ENCODE results near the gene CNOT11. TPM values are rescaled to one million over a fixed set of nuclear protein-coding genes. Genes with fewer than 3 reads are reported as not detected.

The CNOT11 gene
- total RNA-seq, 1 donor from 2014 or later = 65.0 TPM

GRCh38 chr2:101253703-101254450 lies 1.2 kb downstream of the CNOT11 start:
- peaks cover 36% of the 10 kb centered on the region for H3K36me3 Mint-ChIP-seq (ENCODE audit: low read depth)
- H3K27ac Mint-ChIP-seq = peak overlapping the region; percentile 94
- intact Hi-C loops (cut with micrococcal nuclease) = loop anchor here (2.0 to 5.0 kb wide), 3 partner anchors 251 to 691 kb away; partner anchors contain the start of genes MAP4K4, PDCL3 and RPL31
- H3K4me3 Mint-ChIP-seq = peak overlapping the region; percentile 93
- H3K9me3 Mint-ChIP-seq = no peaks in the 10 kb centered on the region
- peaks cover 46% of the 10 kb centered on the region for H3K4me1 Mint-ChIP-seq
- H3K27me3 Mint-ChIP-seq = no peaks in the 10 kb centered on the region
- DNase-seq = no peak

- Mint-ChIP-seq H3K27ac (no peak overlapping the region), H3K36me3 (ENCODE audit: low read depth) (peaks cover 43% of the 10 kb centered on the region), H3K4me3 (peak overlapping the region; percentile 20), H3K27me3 (no peaks in the 10 kb centered on the region), H3K4me1 (peaks cover 48% of the 10 kb centered on the region), H3K9me3 (no peaks in the 10 kb centered on the region)
- intact Hi-C loops (cut with micrococcal nuclease) = no loop called here
- no peak for DNase-seq
Measured at GRCh38 chr2:101255501-101255900, 2.8 kb downstream of the CNOT11 start.

DNA sequence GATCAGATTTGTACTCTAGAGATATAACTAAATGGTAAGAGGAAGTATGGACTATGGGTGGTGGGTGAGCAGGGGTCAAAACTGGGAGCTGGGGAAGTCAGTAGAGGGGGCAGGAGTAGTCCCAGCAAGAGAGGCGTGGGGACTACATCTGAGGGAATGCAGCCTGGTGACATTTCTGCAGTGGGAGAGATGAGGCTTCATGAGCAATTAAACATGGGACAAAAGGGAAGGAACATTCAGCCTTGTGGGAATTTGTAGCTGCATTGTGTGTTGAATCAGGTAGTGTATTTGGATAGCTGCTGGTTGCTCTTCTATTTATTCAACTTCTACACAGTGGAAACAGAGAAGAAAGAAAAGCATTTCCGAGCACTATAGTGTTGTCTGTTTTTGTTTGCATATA lies 3.6 kb downstream of the CNOT11 start:
- Mint-ChIP-seq H3K27ac (peak overlapping the region; percentile 2), H3K4me3 (peak overlapping the region; percentile 20), H3K36me3 (ENCODE audit: low read depth) (peaks cover 48% of the 10 kb centered on the region), H3K4me1 (peaks cover 50% of the 10 kb centered on the region), H3K9me3 (no peaks in the 10 kb centered on the region), H3K27me3 (no peaks in the 10 kb centered on the region)
- intact Hi-C loops (cut with micrococcal nuclease) = no loop called here
- DNase-seq = no peak

DNA sequence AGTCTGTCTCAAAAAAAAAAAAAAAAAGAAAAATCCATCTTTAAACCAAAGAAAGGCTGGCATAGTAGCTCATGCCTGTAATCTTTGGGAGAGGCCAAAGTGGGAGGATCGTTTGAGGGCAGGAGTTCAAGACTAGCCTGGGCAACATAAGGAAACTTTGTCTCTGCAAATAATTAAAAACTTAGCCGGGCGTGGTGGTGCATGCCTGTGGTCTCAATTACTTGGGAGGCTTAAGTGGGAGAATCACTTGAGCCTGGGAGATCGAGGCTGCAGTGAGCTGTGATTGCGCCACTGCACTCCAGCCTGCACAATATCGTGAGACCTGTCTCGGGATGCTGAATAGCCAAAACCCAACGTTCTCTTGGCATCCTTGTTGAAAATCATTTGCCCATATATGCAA lies 6.1 kb downstream of the CNOT11 start:
- intact Hi-C loops (cut with micrococcal nuclease) = no loop called here
- H3K4me1 Mint-ChIP-seq = peaks cover 42% of the 10 kb centered on the region
- no peak overlapping the region for H3K27ac Mint-ChIP-seq
- H3K36me3 Mint-ChIP-seq (ENCODE audit: low read depth) = peaks cover 54% of the 10 kb centered on the region
- no peaks in the 10 kb centered on the region for H3K9me3 Mint-ChIP-seq
- H3K4me3 Mint-ChIP-seq = no peak overlapping the region
- H3K27me3 Mint-ChIP-seq = no peaks in the 10 kb centered on the region
- no peak for DNase-seq

DNA sequence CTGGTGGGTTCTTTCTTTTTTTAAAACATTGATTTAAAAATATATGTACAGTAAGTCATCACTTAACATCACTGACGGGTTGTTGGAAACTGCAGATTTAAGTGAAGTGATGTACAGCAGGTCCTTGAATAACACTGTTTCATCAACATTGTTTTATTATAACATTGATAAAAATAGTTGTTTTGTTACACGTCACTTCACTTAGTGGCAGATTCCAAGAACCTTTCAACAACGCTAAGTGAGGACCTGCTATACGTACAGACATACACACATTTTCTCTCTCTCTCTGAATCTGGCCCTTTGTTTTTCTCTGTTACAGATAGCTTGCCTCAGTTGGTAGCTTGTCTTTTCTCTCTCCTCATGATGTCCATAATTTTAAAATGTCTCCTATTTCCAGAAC lies 9.5 kb downstream of the CNOT11 start:
- intact Hi-C loops (cut with micrococcal nuclease) = no loop called here
- peaks cover 57% of the 10 kb centered on the region for H3K36me3 Mint-ChIP-seq (ENCODE audit: low read depth)
- no peaks in the 10 kb centered on the region for H3K9me3 Mint-ChIP-seq
- H3K27ac Mint-ChIP-seq = no peak overlapping the region
- H3K4me3 Mint-ChIP-seq = no peak overlapping the region
- no peak for DNase-seq
- H3K4me1 Mint-ChIP-seq = peaks cover 26% of the 10 kb centered on the region
- H3K27me3 Mint-ChIP-seq = no peaks in the 10 kb centered on the region

DNA sequence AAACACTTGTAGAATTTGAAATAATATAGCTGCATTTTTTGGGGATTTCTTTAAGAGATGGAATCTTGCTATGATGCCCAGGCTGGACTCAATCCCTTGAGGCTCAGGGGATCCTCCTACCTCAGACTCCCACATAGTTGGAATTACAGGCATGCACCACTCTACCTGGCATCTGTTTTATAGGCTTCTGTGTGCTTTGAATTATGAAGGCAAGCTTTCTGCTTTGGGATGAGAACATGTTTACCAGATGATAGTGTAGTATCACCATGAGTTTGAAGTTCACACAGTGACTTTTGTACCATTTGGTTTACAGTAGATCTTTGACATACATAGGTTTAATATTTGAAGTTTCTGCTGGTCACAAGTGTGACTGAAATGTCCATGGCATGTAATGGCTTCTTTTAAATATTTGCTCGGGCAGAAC lies 10.7 kb downstream of the CNOT11 start:
- no peaks in the 10 kb centered on the region for H3K9me3 Mint-ChIP-seq
- intact Hi-C loops (cut with micrococcal nuclease) = no loop called here
- peak overlapping the region; percentile 15 for H3K27ac Mint-ChIP-seq
- peaks cover 58% of the 10 kb centered on the region for H3K36me3 Mint-ChIP-seq (ENCODE audit: low read depth)
- no peak overlapping the region for H3K4me3 Mint-ChIP-seq
- H3K4me1 Mint-ChIP-seq = peaks cover 30% of the 10 kb centered on the region
- H3K27me3 Mint-ChIP-seq = no peaks in the 10 kb centered on the region
- DNase-seq = no peak

DNA sequence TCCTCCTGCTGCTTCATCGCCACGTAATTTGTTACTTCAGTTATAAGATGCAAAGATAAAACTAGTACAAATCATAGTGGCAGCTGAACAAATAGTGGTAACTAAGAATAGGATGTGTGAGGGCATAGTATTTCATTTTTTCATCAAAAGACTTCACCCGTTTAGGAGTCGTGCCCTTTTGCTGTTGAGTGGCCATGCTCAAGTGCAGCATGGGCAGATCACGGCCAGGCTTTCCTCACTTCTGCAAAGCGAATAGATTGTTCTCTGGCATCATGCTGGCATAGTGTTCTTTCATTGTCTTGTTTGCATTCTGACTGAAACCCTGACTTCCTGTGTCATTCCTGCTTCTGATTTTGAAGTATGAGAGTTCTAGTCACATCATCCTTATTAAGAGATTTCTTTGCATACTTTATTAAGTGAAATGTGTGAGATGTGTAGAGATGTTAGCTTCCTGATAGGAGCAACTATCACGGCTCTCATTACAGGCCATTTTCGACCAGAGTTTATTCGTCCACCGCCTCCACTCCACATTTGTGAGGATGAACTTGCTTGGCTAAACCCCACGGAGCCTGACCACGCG lies 11.8 kb downstream of the CNOT11 start:
- Mint-ChIP-seq H3K27ac (peak overlapping the region; percentile 54), H3K4me1 (peaks cover 31% of the 10 kb centered on the region), H3K4me3 (no peak overlapping the region), H3K27me3 (no peaks in the 10 kb centered on the region), H3K9me3 (no peaks in the 10 kb centered on the region), H3K36me3 (ENCODE audit: low read depth) (peaks cover 60% of the 10 kb centered on the region)
- DNase-seq = no peak
- intact Hi-C loops (cut with micrococcal nuclease) = no loop called here

GRCh38 chr2:101265893-101266499 lies 13.3 kb downstream of the CNOT11 start:
- intact Hi-C loops (cut with micrococcal nuclease) = no loop called here
- Mint-ChIP-seq H3K27me3 (no peaks in the 10 kb centered on the region), H3K4me3 (no peak overlapping the region), H3K27ac (no peak overlapping the region), H3K4me1 (peaks cover 38% of the 10 kb centered on the region), H3K36me3 (ENCODE audit: low read depth) (peaks cover 67% of the 10 kb centered on the region), H3K9me3 (no peaks in the 10 kb centered on the region)
- DNase-seq = no peak

DNA sequence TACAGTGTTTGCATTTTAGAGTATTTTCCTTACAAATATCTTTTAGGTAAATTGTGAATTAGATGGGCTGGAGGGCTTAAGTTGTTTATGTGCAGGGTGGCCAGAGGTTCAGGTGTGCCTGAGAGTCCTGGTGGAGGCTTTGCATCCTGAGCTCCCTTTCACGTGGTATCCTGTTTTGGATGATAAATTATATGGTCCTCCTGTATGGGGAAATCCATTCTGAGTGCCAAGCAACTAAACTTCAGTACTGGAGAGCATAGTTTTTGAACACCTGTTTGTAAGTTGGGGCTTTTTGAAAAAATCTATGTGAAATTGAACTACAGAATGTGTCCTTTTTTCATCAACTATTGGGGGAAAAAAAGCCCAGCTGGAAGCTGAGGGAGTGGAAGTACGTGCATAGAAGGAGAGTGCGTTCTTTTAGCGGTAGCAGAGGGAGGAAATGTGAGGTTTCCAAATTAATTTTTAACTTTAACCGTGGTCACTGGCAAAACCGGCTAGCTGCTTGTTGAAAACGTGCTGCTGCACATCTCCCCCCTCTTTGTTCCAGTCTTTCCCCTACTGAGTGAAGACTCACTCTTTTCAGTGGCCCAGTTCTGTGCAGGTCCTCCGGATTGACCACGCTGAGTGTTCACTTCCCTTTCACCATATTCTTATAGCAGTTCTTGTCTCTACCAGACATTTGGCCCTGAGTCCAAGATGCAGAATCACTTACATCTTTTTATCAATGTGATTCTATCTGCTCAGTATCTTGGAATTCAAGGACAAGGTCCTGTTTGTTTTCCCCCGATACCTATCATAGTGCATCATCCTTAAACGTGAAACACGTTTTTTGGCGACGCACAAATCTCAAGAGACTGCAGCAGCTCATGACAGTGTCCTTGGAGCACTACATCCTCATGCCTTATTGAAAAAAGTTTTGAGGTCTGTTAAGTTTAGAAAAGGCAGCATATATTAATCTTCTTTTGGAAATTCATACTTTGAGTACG lies 15.3 kb downstream of the CNOT11 start:
- no peak for DNase-seq
- no peaks in the 10 kb centered on the region for H3K9me3 Mint-ChIP-seq
- peak overlapping the region; percentile 67 for H3K27ac Mint-ChIP-seq
- H3K27me3 Mint-ChIP-seq = no peaks in the 10 kb centered on the region
- intact Hi-C loops (cut with micrococcal nuclease) = no loop called here
- H3K4me3 Mint-ChIP-seq = peak overlapping the region; percentile 18
- peaks cover 72% of the 10 kb centered on the region for H3K36me3 Mint-ChIP-seq (ENCODE audit: low read depth)
- peaks cover 42% of the 10 kb centered on the region for H3K4me1 Mint-ChIP-seq

DNA sequence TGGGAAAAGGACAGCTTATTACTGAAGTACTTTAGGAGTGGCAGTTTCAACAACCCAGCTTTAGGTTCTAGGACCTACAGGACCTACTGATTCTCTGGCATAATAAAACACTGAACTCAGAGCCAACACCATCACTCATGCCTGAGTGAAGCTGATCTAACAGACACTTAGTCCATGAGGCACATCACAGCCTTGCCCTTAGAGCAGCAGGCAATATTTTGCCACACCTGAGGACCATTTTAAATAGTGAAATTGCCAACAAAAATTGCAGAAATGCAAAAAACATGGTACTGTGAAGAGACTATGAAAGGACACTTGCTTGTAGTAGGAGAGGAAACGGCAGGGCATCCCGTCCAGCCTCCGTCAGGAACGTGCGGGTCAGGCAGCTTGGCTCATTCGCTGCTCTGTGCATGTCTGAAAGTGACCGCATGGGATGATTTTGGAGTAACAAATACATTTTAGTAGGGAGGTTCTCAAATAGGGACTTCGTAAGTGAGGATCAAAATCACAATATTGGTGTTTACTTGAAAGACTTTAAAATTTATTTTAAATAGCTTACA lies 18.1 kb downstream of the CNOT11 start:
- no peaks in the 10 kb centered on the region for H3K9me3 Mint-ChIP-seq
- peaks cover 64% of the 10 kb centered on the region for H3K36me3 Mint-ChIP-seq (ENCODE audit: low read depth)
- H3K27ac Mint-ChIP-seq = peak overlapping the region; percentile 21
- DNase-seq = no peak
- H3K4me1 Mint-ChIP-seq = peaks cover 38% of the 10 kb centered on the region
- H3K4me3 Mint-ChIP-seq = no peak overlapping the region
- H3K27me3 Mint-ChIP-seq = no peaks in the 10 kb centered on the region
- intact Hi-C loops (cut with micrococcal nuclease) = loop anchor here (5.0 kb wide), 1 partner anchor 258 kb away; no protein-coding TSS in a partner anchor

- Mint-ChIP-seq H3K9me3 (no peaks in the 10 kb centered on the region), H3K4me3 (peak overlapping the region; percentile 55), H3K4me1 (peaks cover 35% of the 10 kb centered on the region), H3K27me3 (no peaks in the 10 kb centered on the region), H3K36me3 (ENCODE audit: low read depth) (peaks cover 62% of the 10 kb centered on the region), H3K27ac (peak overlapping the region; percentile 83)
- DNase-seq = peak; percentile 69
- intact Hi-C loops (cut with micrococcal nuclease) = loop anchor here (1.0 to 5.0 kb wide), 3 partner anchors 20 to 260 kb away; partner anchors contain the start of gene CNOT11
Measured at GRCh38 chr2:101272045-101272784, 19.5 kb downstream of the CNOT11 start.

DNA sequence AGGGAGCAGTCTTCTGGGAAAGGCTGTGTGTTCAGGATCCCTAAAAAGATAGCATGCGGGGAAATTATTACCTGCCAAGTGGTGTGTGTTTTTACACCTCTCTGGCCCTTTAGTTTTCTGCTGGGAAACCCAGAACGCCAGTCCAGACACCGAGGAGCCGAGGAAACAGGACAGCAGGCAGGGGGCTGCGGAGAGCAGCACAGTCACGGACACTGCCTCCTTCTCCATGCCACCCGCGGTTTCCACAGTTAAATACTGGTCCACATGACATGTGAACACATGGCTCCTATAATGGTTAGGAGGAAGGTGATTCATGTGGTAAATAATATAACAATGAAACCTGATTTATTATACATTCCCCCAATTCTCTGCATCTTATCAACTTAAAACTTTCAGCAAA lies 20.4 kb downstream of the CNOT11 start:
- Mint-ChIP-seq H3K4me3 (peak overlapping the region; percentile 41), H3K4me1 (peaks cover 29% of the 10 kb centered on the region), H3K27me3 (no peaks in the 10 kb centered on the region), H3K27ac (peak overlapping the region; percentile 75), H3K9me3 (no peaks in the 10 kb centered on the region), H3K36me3 (ENCODE audit: low read depth) (peaks cover 62% of the 10 kb centered on the region)
- intact Hi-C loops (cut with micrococcal nuclease) = loop anchor here (5.0 kb wide), 1 partner anchor 261 kb away; no protein-coding TSS in a partner anchor
- no peak for DNase-seq

Measured in activated CD4-positive, alpha-beta T cell treated with anti-CD3 and anti-CD28 coated beads, Interleukin-2, amount 10 ng/mL, durations not matched to agents 24 days and 14 days (primary cell).